GM19328 (cell line): ENCODE measurements around the gene PGAM5.
"Not testable (repeated sequence)": the region's sequence is repeated elsewhere in the genome, so short reads cannot be mapped to it uniquely, and the experiment has no call there.

Experiments used
- ATAC-seq: cut with Tn5 transposase; IDR thresholded peaks from one replicate; pipeline ENCODE4 v1.9.1; 2021; ENCODE audit warnings: mild to moderate bottlenecking, moderate library complexity; ENCODE audit not compliant: unreplicated experiment

PGAM5 gene

DNA sequence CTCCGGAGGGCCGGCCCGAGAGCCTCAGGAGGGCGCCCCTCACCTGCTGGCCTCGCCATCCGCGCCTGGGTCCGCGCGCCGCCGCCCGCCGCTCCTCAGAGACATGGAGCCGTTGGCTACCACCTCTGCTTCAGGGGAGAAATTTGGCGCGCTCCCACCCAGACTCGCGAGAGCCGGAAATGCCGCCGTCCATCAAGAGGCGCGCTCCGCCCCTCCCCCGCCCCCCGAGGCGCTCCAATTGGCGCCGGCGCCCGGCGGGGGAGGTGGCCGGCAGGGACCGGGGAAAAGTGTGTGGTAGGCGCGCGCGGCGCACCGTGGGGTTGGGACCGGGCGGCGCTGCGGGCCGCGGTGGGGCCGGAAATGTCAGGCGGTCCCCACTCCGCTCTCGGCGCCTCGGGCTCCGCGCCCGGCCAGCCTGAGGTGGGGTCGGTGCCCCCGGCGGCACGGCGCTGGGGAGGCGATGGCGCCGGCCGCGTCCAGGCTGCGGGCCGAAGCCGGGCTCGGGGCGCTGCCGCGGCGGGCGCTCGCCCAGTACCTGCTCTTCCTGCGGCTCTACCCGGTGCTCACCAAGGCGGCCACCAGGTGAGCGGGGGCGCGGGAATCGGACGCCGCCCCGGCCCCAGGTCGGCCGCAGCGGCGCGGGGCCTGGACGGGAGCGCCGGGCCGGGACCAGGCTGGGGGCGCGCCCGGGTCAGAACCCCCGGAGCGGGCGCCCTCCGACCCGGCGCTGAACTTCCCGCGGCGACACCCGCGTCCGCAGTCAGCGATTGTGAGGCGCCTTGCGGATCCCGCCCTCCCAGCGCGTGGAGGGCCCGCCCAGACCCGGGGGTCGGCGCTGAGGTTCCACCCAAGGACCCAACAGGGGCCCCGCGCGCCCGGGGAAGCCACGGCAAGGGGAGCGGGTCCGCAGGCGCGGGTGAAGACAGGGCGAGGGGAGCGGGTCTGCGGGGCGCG, 23.2 kb upstream of the PGAM5 start, which contains the start of the genes POLE and PXMP2:
Gene POLE, minus strand, starts transcription at position 132 of the 954 bp plus-strand sequence. Its CDS starts 27 bp downstream, at position 105.
Gene PXMP2, plus strand, starts transcription at position 377 of the 954 bp plus-strand sequence. Its CDS starts 84 bp downstream, at position 461.
- ATAC-seq: peak; percentile 90

- no peak for ATAC-seq
Measured at GRCh38 chr12:132689227-132689626, 21.4 kb upstream of the PGAM5 start.

- ATAC-seq: no peak
Measured at GRCh38 chr12:132690112-132690511, 20.5 kb upstream of the PGAM5 start.

DNA sequence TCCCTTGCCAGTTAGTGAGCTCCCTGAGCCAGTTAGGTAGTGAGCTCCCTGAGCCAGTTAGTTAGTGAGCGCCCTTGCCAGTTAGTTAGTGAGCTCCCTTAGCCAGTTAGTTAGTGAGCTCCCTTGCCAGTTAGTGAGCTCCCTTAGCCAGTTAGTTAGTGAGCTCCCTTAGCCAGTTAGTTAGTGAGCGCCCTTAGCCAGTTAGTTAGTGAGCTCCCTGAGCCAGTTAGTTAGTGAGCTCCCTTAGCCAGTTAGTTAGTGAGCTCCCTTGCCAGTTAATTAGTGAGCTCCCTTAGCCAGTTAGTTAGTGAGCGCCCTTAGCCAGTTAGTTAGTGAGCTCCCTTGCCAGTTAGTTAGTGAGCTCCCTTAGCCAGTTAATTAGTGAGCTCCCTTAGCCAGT, 18.6 kb upstream of the PGAM5 start:
- not testable (repeated sequence) for ATAC-seq

DNA sequence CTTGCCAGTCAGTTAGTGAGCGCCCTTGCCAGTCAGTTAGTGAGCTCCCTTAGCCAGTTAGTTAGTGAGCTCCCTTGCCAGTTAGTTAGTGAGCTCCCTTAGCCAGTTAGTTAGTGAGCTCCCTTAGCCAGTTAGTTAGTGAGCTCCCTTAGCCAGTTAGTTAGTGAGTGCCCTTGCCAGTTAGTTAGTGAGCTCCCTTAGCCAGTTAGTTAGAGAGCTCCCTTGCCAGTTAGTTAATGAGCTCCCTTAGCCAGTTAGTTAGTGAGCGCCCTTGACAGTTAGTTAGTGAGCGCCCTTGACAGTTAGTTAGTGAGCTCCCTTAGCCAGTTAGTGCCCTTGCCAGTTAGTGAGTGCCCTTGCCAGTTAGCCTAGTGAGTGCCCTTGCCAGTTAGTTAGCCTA, 15.8 kb upstream of the PGAM5 start:
- not testable (repeated sequence) for ATAC-seq

GRCh38 chr12:132695431-132695830, 15.2 kb upstream of the PGAM5 start:
- ATAC-seq: no peak

GRCh38 chr12:132698341-132698740, 12.3 kb upstream of the PGAM5 start:
- ATAC-seq: no peak

DNA sequence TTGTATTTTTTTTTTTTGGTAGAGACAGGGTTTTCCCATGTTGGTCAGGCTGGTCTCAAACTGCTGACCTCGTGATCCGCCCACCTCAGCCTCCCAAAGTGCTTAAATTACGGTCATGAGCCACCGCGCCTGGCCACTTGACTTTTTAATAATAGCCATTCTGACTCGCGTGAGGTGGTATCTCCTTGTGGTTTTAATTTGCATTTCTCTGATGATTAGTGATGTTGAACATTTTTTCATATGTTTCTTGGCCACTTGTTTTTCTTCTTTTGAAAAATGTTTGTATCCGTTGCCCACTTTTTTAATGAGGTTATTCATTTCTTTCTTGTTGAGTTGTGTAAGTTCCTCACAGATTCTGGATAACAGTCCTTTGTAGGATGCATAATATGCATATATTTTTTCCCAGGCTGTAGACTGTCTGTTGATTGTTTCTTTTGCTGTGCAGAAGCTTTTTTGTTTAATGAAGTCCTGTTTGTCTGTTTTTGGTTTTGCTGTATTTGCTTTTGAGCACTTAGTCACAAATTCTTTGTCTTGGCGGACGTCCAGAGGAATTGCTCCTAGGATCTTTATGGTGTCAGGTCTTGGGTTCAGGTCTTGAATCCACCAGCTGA, 10.3 kb upstream of the PGAM5 start:
- ATAC-seq: peak; percentile 53

DNA sequence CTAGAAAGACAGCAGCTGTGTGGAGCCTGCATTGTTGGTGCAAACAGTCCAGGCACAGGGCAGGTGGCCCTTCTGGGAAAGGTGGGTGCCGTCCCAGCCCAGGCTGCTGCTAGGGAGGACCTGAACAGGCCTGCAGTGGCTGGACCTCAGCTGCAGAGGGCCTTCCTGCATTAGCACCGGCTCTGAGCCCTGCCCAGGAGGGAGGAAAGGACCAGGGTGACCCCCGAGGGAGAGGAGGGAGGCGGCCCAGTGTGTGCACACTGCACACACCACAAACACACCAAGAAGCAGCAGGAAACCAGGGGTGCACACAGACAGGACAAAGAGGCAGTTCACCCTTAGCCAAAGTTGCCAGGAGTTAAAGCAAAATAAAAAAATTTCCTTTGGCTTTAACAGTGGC, 8.0 kb upstream of the PGAM5 start:
- no peak for ATAC-seq

DNA sequence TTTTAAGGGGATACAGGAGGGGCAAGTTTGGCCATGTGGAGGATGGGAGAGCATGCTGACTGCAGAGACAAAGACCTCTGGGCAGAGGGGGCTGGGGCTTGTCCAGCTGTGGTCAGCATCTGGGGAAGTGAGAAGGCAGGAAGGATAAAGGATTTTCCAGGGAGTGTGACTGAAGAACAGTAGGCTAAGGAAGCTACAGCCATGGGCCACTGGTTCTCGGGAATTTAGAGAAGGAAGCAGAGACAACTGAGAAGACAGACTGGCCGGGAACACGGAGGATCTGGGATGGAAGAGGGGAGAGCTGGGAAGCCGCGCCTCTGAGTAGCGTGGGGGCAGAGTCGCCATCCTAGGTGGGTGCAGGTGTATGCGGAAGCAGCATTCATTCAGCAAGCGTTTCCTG, 7.0 kb upstream of the PGAM5 start:
- ATAC-seq: no peak

GRCh38 chr12:132707241-132707640, 3.4 kb upstream of the PGAM5 start:
- no peak for ATAC-seq

DNA sequence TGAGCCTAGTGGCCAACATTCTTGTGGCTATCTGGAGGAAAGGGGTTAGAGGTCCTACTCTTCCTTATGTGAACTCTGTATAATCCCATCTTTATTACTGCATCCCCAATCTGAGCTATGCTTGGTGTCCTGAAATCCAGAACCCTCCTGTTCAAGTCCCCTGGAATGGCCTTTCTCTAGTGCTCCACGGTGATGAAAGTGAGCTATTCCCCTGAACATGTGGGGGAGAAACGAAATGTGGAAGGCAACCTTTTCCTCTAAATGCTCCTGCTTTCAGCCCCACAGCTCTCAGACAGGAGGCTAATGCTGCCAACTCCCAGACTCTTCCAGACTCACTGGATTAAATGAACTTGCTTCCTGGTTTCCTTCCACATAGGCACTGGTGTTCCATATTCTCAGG, 2.5 kb upstream of the PGAM5 start:
- ATAC-seq: no peak

DNA sequence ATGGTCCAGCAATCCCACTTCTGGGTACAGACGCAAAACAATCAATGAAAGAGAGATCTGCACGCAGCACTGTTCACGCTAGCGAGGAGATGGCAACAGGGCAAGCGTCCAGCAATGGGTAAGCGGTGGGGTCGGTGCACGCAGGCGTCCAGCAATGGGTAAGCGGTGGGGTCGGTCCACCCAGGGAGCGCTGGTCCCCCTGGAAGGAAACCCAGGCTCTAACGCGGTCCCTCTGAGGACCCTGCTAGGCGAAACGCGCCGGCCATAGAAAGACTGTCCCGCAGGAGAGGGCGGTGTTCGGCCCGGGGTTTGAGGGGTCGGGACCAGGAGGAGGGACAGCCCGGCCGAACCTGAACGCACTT, 618 bp upstream of the PGAM5 start:
- ATAC-seq: peak; percentile 26

DNA sequence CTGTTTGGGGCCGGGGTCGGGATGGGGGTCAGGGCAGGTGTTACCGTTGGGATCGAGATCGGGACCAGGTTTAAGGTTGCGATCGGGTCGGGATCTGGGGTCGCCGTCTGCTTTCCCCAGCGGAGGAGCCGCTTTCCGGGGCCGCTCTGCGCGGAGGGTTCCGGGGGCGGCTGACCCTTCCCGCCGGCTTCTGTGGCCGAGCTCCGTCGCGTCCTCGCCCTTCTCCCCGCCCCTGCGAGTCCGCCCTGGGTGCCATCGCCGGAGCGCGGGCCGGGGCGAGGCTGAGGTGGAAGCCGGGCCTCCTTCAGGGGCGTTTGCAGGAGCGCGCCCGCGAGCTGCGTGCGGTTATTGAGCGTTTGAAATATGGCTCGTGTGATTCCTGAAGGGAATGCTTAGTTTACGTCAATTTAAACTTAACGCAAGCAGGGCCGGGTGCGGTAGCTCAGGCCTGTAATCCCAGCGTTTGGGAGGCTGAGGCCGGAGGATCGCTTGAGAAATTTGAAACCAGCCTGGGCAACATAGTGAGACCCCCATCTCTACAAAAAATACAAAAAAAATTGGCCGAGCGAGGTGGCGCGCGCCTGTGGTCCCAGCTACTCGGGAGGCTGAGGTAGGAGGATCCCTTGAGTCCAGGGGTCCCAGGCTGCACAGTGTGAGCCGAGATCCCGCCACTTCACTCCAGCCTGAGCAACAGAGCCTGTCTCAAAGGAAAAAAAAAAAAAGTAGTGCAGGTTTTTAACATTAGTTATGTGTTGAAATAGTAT, 620 bp downstream of the PGAM5 start:
- no peak for ATAC-seq

GRCh38 chr12:132713123-132713522, 2.5 kb downstream of the PGAM5 start:
- ATAC-seq: no peak

DNA sequence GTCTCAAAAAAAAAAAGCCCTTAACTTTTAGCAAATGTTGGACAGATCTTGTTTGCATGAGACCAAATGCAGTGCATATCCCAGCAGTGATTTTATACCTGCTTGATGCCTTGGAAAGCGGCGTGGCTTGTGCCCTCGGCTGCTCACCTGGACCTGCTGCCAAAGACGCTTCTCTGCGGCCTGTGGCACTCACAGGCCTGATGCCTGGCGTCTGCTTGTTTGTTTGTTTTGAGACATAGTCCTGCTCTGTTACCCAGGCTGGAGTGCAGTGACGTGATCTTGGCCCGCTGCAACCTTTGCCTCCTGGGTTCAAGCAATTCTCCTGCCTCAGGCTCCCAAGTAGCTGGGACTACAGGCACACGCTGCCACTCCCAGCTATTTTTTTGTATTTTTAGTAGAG, 5.2 kb downstream of the PGAM5 start:
- ATAC-seq: no peak

DNA sequence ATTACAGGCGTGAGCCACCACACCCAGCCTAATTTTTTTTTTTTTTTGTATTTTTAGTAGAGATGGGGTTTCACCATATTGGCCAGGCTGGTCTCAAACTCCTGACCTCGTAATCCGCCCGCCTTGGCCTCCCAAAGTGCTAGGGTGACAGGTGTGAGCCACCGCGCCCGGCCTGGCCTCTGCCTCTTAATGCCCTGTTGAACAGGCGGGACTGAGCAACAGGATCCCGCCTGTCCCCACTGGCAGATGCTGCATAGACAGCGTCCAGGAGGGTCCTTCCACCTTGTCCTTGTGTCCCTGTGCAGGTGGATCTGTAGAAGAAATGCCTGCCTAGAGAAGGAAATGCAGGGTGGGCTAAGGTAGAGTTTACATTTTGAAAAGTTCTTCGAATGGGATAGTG, 5.7 kb downstream of the PGAM5 start:
- ATAC-seq: no peak

DNA sequence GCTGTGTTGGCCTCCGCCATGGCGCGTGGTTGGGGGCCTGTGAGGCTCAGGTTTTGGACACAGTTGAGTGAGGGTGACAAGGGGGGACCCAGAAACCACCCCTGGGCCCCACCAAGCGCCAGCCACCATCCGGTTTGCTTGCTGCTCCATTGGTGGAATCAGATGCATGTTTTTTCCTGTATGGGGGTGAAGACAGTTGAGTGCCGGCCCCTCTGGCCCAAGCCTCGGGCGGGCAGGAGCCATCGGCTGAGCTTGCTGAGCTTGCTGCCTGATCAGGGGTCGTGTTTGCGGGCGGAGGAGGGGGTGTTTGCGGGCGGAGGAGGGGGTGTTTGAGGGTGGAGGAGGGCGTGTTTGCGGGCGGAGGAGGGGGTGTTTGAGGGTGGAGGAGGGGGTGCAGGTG, 6.4 kb downstream of the PGAM5 start:
- ATAC-seq: no peak

DNA sequence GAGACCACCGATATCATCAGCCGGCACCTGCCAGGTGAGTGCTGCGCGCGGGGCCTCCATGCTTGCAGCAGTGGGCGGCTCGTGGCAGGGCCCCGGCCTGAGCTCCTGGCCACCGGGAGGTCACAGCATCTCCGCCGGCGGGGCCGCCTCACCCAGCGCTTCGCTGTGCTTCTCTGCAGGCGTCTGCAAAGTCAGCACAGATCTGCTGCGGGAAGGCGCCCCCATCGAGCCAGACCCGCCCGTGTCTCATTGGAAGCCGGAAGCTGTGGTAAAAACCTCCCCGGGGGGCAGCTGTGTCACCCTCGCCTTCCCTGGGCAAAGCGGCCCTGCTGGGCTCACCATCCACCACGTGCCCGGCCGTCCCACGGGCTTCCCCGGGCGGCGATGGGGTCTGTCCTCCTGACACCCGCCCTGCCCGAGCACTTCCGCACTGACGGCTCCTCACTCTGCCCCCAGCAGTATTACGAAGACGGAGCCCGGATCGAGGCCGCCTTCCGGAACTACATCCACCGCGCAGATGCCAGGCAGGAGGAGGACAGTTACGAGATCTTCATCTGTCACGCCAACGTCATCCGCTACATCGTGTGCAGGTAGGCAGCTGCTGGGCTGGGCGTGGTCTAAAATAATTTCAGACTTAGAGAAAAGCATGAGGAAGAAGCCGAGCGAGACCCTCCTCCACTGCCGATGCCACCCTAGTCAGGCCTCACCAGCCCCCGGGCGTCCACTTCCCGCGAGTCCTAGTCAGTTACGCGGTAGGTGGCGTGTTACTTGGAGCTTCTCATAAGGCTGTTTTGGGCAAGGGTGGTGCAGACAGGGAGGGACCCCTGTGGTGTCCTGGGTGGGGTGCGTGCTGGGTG, 7.1 kb downstream of the PGAM5 start:
- no peak for ATAC-seq

DNA sequence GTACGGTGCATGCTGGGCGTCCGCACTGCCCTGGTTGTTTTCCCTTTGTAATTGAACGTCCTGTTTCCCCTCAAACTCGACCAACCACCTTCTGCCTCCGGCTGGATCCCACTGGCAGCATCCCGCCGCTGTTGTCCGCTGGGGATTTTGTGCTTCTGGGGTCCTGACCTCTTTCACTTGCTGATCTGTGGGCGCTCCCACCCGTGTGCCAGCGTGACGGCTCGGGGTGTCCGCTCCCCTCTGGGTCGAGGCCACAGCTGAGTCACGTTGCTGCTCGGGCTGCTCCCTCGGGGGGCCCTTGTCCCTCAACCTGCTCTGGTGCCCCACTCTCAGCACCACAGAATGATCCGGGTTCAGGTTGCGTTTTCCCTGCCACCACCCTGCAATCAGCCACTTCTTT, 8.0 kb downstream of the PGAM5 start:
- no peak for ATAC-seq
